Measurements from ENCODE around the gene MAP1S.

GRCh38 chr19:17722655-17723240 lies 3.5 kb downstream of the MAP1S start:
- TF ChIP-seq EP300 (IDR thresholded peaks at IDR 0.05; ENCODE audit: low read depth) (no peak), CTCF (IDR thresholded peaks at IDR 0.05) (no peak), POLR2A (IDR thresholded peaks at IDR 0.05) (no peak)

All from transverse colon (tissue), 3 donors.